Hippocampal formation (tissue), 2 donors: ENCODE measurements around the gene PPP2R5B.

Experiments used
- DNase-seq, 2 donors: peaks; one replicate each; lab custom pipeline; 2025; lab: John Stamatoyannopoulos, UW

The PPP2R5B gene

GRCh38 chr11:64908766-64909165, 15.7 kb upstream of the PPP2R5B start:
- no peak for DNase-seq

DNA sequence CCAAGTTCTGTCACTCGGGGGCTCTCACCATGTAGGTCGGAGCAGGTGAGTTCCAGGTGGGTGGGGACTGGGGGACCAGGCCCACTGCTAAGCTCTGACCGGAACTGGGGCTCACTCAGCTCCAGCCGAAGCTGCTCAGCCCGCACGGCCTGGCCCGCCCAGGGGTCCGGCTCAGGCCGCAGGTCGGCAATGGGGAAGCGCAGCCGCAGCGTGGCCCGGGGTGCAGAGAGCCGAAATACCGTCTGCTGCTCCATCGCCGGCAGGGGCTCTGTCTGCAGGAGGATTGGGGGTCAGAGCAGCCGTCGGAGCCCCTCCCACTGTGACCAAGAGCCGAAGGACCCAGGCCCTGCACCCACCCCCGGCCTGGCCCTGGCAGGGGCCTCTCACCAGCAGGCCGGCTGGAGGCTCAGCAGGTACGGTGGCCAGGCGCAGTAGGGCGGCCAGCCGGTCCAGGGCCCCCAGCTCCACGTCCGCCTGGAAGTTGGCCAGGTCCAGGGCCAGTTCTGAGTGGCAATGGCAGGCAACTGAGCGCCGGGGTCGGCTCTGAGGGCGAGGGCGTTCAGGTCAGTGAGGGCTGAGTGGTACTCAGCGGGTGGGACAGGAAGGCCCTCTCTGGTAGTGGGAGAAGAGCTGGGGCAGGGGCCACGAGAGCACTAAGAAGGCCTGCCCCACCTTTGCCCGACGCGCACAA, 14.7 kb upstream of the PPP2R5B start:
- DNase-seq: no peak

DNA sequence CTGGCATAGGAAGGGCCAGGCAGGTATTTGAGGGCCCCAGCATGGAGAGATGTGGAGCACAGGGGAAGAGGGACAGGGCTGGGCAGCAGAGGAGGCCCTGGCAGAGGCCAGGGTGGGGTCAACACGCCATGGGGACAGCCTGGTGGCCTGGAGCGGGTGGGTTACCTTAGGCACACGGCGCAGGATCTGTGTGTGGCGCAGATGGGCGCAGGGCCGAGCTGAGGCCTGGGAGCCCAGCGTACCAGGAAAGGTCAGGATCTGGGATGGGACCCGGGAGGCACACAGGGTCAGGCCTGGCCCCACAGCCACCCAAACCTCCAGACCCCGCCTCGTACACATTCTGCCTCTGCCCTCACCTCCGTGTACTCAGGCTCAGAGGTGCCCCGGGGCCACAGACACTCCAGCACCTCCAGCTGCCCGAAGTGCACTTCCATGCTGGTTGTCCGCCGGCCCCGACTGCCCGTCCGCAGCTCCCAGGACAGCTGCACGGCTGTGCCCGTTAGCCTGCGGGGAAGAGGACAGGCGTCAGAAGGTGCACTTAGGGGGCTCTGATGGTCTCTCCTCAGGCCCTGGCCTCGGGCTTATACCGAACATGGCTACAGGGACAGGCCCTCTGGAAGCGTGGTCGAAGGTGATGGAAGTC, 13.9 kb upstream of the PPP2R5B start:
- no peak for DNase-seq

- no peak for DNase-seq
Measured at GRCh38 chr11:64911142-64911541, 13.3 kb upstream of the PPP2R5B start.

DNA sequence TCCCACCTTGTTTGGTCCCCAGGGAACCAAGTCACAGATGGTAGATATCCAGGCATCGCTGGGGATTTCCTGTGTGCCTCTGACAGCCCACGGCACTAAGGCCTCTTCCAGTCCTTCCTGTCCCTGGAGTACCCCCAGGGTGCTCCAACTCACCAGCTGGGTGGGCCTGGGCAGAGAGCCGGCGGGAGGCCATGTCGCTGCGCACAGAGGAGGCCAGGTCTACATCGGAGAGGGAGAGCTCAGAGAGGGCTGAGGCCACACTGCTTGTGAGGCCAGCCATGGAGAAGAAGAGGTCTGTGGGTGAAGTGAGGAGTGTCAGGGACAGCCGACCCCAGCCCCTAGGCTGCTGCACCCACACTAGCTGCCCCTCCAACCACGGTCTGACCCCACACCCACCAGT, 12.8 kb upstream of the PPP2R5B start:
- DNase-seq: no peak

DNA sequence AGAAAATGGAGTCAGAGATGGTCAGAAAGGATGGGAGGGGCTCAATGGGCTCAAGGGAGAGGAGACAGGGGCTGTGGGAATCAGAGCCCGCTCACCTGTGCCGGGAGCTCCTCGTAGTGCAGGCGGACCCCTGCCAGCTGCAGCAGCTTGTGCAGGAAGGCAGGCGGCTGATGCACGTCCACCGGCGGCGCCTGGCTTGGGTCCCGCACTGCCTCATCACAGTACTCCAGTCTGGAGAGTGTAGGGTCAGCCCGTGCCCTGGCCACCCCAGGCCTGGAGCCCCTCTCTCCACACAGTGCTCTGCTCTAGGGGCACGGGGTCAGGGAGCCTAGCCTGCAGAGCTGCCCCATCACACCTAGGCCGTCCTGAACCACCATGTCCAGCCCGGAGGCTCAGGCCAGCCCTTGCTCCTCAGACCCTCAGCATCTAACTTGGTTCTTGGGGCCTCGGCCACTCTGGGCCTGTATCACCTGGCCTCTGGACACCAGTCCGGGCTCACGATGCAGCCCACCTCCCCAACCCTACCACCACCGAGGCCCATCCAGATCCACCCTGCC, 11.2 kb upstream of the PPP2R5B start:
- no peak for DNase-seq

DNA sequence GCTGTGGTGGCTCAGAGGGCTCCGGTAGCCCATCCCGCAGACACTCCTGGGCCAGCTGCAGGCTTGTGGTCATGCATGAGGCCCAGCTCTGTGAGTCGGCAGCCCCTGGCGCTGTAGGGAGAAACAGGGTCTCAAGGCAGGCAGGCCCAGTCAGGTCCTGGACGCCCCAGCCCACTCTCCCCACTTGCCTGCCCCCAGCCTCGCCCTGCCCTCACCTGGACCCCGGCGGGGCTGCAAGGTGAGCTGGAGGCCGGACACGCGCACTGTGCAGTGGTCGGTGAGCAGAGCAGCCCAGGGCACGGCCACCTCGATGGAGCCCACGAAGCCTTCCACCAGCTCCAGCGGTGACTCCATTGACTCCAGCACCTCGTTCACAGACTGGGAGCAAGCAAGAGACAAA, 10.4 kb upstream of the PPP2R5B start:
- DNase-seq: no peak

- no peak for DNase-seq
Measured at GRCh38 chr11:64915376-64915887, 9.1 kb upstream of the PPP2R5B start.

DNA sequence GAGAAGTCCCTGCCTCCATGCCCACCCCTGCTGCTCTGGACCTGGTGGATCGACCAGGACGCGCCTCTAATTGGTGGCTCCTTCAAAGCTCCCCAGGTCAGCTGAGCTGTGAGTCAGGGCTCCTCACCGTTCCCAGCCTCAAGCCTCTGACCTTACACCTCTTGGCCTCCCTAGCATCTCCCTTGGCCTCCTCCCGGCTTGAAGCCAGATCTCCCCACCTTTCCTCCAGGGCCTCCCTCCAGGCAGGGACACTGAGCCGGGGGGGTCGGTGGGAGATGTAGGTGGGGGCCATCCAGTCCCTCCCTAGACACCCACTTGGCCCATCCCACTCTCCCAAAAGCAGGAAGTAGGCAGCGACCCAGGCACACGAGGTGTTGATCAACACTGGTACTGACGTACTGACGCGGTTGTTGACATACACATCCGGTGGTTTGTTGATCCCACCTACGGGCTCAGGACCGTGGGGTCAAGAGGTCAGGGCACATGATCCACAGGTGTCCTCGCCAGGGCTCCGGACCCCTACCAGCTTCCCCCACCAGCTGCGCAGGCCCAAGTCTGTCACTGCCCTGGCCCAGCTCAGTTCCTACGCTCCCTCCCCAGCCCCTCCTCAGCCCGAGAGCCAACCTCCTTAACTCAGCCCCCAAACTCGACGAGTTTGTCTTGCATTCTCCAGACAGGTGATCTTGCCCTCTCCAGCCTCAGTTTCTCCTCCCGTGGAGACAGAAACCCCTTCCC, 8.3 kb upstream of the PPP2R5B start:
- no peak for DNase-seq

- peak; percentile 99 to 100 for DNase-seq
Measured at GRCh38 chr11:64916775-64917662, 7.5 kb upstream of the PPP2R5B start, which contains the start of gene ATG2A. ATG2A (minus strand) TSS chr11:64917209; CDS start chr11:64917135, 74 bp downstream.

- no peak for DNase-seq
Measured at GRCh38 chr11:64917663-64917995, 6.9 kb upstream of the PPP2R5B start.

GRCh38 chr11:64918017-64918416, 6.5 kb upstream of the PPP2R5B start:
- peak; percentile 5 to 18 for DNase-seq

DNA sequence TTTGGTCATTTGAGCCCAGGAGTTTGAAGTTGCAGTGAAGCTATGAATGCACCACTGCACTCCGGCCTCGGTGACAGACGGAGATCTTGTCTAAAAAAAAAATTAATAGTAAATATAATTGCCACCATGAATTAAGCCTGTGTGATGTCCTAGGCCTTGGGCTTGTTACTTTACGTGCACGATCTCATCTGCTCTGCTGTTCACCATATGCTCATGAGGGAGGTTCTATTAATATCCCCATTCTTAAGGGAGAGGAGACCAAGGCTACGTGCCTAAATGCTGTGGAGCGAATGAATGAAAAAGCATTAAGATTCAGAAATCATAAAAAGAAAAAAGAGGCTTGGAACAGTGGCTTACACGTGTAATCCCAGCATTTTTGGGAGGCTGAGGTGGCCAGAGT, 4.9 kb upstream of the PPP2R5B start:
- peak in 1 of 2 donors; percentile 16 for DNase-seq

DNA sequence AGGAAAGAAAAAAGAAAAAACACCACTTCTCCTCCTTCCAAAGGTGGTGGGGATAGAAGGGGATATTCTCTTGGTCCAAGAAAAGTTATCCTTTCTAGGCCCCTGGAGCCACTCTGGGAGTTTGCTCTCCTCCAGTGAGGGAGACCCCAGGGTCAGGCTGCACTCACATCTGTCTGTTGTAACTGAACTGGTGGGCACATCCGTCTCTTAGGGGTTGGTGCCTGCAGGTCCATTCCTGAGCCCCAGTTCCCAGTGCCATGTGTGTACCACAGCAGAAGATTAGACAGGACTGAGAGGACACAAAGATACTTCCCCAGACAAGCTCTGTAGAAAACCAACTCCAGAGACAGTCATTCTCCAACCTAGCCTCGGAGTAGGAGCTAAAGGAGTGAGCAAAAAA, 4.4 kb upstream of the PPP2R5B start:
- DNase-seq: no peak

DNA sequence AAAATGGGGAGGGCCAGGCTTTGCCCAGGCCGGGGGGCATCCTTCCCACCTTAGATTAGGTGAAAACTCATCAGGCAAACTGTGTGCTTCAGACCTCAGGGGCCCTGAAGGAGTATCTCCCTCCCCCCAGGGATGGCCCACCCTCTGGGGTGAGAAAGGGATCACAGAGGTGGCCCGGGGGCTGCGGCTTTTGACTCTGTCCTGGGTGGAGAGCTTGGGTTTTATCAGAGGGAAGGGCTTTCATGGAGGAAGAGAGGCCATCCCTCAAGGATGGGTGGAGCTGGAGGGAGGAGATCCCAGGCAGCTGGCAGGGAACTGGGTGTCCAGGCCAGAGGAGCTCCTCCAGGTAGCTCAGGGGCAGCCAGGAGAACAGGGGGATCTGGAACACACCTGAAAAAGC, 3.1 kb upstream of the PPP2R5B start:
- DNase-seq: no peak

- DNase-seq: no peak
Measured at GRCh38 chr11:64923151-64923661, 1.3 kb upstream of the PPP2R5B start.

DNA sequence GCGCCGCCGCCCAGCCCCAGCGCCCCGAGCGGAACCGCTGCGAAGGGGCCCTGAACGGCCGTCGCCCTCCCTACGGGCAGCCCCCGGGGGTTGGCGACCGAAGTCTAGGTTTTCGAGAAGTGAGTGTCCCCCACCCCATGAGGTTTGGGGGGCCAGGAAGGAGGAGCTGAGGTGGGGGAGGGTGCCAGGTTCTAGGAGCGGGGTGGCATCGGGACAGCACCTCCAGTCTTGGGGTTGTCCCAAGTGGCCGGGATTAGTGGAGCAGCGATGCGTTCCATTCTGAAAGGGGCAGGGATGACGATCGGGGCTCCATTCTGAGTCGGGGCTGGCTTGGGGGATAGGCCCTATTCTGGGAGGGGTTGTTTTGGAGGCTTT, 408 bp downstream of the PPP2R5B start:
- no peak for DNase-seq

GRCh38 chr11:64925536-64926436, 1.3 kb downstream of the PPP2R5B start:
- DNase-seq: no peak

- DNase-seq: no peak
Measured at GRCh38 chr11:64926689-64927088, 2.2 kb downstream of the PPP2R5B start.

GRCh38 chr11:64928957-64929356, 4.5 kb downstream of the PPP2R5B start:
- no peak for DNase-seq
